OCI-M2 (cell line): Measurements from ENCODE around the gene FCRLB.
"Not testable (repeated sequence)": the region's sequence is repeated elsewhere in the genome, so short reads cannot be mapped to it uniquely, and the experiment has no call there.

ENCODE experiments used
- DNase-seq: peaks from one replicate; lab custom pipeline; 2025; ENCODE audit not compliant: unreplicated experiment; lab: John Stamatoyannopoulos, UW

The FCRLB gene

GRCh38 chr1:161719325-161719611 is 2.1 kb upstream of the FCRLB start:
- DNase-seq, result no peak

GRCh38 chr1:161720422-161720821 is 922 bp upstream of the FCRLB start:
- no peak for DNase-seq

- no peak for DNase-seq
Observed at GRCh38 chr1:161721738-161722343, 497 bp downstream of the FCRLB start.

DNA sequence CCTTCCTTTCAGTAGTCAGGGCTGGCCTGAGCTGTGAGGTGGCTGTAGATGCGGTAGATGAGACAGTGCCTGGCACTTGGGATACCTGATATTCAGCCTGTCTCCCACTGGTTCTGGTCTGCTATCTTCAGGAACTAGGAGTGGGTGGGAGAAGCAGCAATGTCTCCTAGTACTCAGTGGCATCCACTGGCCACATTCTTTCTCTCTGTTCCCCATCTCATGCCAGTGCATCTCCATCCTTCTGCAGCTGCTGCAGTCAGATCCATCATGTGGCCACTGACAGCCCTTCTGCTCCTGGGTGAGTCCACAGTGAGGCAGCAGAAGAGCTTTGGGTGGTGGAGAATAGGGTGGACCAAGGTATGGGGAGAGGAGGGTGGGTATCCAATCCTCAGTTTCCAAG is 1.1 kb downstream of the FCRLB start:
- no peak for DNase-seq

- no peak for DNase-seq
Observed at GRCh38 chr1:161723459-161724141, 2.3 kb downstream of the FCRLB start.

DNA sequence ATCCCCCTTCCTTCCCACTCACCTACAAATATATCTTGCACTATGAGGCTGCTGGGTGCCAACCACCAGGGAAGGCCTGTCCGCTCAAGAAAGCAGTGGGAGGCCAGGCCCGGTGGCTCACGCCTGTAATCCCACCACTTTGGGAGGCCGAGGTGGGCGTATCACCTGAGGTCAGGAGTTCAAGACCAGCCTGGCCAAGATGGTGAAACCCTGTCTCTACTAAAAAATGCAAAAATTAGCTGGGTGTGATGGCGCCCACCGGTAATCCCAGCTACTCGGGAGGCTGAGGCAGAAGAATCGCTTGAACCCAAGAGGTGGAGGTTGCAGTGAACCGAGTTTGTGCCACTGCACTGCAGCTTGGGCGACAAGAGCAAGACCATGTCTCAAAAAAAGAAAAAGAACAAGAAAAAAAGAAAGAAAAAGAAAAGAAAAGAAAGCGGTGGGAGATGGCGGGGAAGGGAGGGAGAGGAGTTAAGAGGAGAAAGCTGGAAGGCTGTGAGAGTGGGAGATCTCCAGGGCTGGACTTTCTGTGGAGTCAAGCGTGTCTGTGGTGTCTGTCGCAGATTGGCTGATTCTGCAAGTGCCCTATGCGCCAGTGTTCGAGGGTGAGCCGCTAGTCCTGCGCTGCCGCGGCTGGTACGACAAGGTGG is 4.0 kb downstream of the FCRLB start:
- DNase-seq, result not testable (repeated sequence)

- DNase-seq, result no peak
Observed at GRCh38 chr1:161725908-161726472, 4.6 kb downstream of the FCRLB start.

DNA sequence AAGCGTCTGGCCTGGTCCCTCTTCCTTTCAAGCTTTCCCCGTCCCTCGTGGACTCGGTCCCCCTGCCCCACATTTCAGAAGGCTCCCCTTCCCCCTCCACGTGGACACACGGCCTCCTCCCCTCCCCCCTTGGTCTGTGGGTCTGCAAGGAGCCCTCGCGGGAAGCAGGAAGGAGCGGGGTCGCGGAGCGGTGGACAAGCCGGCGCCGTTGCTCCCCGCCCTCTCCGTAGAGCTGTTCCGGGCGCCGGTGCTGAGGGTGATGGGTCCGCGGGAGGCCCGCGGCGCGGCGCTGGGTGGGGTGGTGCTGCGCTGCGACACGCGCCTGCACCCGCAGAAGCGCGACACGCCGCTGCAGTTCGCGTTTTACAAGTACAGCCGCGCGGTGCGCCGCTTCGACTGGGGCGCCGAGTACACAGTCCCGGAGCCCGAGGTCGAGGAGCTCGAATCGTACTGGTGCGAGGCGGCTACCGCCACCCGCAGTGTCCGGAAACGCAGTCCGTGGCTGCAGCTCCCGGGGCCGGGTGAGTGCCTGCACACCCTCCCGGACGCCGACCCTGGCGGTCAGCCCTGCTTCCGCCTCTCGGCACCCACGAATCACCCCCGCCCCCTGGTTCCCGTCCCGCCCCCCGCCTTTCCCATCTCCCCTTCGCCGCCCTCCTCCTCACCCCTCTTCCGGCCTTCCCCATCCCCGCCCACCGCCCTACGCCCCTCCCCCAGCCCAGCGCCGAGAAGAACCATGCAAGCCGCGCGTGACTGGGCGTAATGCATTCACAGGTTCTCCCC is 5.3 kb downstream of the FCRLB start:
- no peak for DNase-seq

GRCh38 chr1:161727256-161727924 is 6.0 kb downstream of the FCRLB start:
- DNase-seq, result no peak

DNA sequence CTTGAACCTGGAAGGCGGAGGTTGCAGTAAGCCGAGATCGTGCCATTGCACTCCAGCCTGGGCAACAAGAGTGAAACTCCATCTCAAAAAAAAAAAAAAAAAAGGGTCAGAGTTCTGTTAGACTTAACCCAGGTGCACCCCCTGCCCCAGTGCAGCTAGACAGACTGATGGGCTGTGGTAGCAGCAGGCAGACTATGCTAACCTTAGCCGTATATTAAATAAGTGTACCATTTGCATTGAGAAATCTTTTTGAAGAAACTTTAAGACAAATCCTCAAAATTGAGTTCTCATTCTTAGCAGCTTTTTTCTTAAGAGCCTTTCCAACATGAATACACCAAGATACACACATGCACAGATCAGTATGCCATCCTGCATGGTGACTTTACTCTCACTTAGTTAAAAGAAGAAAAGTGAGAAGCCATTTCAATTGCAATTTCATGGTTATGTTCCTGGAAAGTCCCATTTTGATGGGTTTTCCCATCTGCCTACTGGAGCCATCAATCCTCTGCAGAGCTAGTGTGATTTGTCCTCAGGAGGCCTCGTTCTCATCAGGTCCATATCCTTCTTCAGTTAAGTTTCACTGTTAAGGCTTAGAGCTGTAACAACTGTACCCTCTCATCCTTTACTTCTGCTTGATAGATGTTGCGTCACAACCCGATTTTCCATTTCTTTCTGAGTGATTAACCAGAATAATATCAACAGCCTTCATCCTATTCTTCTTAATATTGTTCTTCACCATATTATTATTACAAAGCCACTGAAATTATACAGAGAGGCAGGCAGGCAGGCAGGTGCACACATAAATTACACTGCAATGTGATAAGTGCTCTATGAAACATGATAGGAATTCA is 7.3 kb downstream of the FCRLB start:
- DNase-seq, result no peak

DNA sequence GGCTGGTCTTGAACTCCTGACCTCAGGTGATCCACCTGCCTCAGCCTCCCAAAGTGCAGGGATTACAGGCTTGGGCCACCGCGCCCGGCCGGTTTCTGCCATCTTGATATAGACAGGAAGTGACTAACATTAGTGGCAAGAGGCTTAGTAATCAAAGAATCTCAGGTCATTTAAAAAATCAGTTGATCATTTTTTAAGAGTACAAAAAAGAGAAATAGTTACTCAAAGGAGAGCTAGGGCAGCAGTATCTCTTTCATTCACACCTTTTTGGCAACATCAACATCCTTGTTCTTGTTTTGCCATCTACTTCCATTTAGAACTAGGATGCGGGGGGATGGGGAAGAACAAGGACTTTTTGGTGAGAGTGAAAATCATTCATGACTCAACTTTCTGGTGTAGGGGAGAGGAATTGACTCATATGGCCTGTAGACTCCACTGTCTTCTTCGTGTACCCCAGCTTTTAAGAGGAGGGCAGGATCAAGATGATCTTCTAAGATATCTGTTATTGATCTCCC is 8.8 kb downstream of the FCRLB start:
- DNase-seq, result no peak

DNA sequence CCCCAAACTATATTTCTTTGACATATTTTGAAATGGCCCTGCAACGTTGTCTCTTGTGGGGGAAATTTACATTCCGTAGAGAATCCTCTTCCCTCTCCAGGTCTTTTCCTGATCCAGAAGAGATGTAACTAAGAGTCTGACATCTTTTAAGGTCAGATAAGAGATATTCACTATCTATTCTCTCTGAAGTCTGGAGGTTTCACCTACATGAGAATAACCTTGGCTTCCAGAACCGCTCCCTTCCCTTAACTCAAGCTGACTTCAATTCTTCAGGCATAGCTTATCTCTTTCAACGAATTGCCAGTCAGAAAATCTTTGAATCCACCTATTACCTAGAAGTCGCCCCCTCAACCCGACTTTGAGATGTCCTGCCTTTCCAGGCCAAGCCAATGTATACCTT is 9.9 kb downstream of the FCRLB start:
- no peak for DNase-seq

DNA sequence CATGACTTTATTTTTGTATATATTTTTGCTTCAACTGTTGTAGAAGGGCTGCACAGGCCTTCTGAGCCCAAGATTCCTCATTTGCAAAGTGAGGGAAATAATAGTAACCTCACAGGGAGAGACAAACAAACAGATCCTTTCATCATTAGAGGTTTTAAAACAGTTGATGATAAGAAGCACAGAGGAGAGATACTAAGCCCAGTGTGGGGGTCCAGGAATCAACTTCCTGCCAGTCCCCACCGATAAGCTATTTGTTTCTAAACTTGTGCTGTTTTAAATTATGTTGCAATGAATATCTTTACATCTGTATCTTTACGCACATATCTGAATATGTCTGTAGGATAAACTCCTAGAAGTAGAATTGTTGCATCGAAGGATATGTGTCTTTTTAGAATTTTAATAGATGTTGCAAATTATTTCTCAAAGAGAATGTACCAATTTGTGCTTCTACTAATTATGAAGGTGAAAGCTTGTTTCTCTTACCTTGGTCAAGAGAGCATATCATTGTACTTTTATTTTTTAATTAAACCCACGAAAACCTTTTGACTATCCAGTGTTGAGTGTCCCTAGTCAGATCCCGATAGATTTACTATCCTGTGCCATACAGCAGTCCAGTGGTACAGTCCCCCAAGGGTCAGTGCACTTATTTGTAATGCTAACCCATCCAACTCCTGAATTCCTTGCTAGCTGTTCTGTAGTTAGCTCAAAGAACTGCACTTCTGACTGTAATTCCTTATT is 10.8 kb downstream of the FCRLB start:
- no peak for DNase-seq

GRCh38 chr1:161733526-161733925 is 12.2 kb downstream of the FCRLB start:
- no peak for DNase-seq

- no peak for DNase-seq
Observed at GRCh38 chr1:161735837-161736236, 14.5 kb downstream of the FCRLB start.

DNA sequence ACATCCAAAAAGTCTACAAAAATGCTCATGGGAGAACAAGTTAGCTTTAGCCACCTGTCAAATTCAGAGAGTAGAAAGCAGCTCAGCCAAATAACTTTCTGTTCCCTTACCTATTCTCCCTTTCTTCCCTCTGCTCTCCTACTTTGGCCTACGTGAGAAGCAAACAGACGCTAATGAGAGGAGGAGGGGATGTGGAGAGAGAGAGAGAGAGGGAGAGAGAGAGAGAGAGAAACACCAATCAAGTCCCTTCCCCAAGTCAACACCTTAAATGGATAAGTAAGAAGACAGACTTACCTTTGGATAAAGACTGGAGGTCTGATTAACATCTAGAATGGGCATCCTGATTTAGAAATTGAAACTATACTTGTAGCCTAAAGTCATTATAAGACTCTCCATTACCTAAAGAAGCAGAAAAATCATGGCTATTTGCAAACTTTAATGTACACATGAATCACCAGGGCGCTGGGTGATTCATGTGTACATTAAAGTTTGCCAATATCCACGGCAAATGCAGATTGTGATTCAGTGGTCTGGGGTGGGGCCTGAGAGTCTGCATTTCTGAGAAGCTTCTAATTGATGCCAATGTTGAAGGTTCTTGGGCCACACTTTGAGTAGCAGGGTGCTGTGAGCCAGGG is 15.1 kb downstream of the FCRLB start:
- DNase-seq, result no peak

DNA sequence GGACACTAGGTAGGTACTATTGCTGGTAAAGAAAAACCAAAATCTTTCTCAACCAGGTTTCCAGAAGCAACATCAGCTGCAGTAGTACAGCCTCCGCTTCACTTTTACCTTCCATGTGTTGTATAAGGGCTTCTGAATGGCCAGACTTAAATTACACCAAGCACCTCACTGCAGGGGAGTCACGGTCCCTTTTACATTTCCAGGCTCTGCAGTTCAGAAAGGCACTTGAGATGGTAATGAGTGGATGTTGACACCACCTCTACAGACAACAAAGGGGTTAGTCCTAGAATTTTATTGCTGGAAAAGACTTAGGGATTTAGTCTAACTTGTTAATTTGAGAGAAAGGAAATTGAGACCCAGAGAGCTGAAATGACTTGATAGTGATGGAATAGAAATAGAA is 16.3 kb downstream of the FCRLB start:
- DNase-seq, result no peak

DNA sequence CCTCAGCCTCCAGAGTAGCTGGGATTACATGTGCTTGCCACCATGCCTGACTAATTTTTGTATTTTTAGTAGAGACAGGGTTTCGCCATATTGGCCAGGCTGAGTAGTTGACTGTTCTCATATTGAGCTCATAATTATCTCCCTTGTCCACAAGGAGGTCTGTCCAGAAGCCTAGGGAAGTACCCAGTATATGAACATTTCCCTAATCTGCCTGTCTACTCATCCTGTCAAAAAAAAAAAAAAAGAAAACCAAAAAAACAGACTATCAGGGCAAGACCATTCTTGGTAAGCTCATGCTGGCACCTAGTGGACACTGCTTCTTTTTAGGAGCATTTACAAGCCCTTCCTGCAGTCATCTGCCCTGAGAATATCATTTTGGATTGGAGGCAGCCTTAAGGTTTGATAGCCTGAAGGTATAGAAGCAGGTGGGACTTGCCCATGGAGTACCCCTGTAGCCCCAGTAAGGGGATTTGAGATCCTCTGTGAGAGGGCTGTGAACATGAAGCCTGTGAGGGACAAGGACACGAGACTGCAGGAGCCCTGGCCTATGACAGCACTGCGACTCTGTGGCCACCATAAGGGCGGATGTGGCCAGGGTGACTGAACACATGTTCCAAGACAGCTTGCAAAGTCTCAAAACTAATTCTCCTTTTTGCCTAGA is 17.4 kb downstream of the FCRLB start:
- peak; percentile 15 for DNase-seq
